ENCODE data around the gene ABCC1. TPM values are rescaled to one million over a fixed set of nuclear protein-coding genes. Genes with fewer than 3 reads are reported as not detected.

Gene ABCC1
- total and polyA plus RNA-seq, 2 experiments from 2014 or later: 7.0 to 9.3 TPM

DNA sequence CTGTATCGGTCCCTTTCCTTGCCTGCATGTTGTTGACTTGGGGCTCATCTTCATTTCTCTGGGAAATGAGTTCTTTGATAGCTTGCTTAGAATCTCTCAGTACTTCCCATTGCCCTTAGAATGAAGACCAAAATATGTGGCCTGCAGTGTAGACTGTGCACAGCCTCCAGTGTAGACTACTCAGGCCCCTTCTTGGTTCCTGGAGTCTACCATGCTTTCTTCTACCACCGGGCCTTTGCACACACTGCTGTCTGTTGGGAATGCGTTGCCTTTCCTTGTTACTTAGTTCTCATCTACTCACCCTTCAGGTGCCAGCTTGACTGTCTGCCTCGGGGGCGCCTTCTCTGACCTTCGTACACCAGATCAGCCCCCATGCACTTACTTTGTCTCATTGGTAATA, 82.0 kb downstream of the ABCC1 start:
- Histone ChIP-seq H3K4me1 (ENCODE audit: insufficient read depth) (no peaks in the 10 kb centered on the region), H3K27me3 (no peaks in the 10 kb centered on the region), H3K36me3 (replicated peaks; ENCODE audit: insufficient read depth, low read depth) (no peaks in the 10 kb centered on the region), H2AFZ (no peak overlapping the region), H3K4me2 (no peak overlapping the region), H3K27ac (no peak overlapping the region), H3K79me2 (no peaks in the 10 kb centered on the region), H4K20me1 (ENCODE audit: insufficient read depth, poor library complexity, severe bottlenecking) (no peaks in the 10 kb centered on the region), H3K9me3 (ENCODE audit: low read depth) (no peaks in the 10 kb centered on the region), H3K4me3 (no peak overlapping the region), H3K9me2 (replicated peaks; ENCODE audit: insufficient read depth) (no peaks in the 10 kb centered on the region)
- 98% methylated on average over 6 of the region's 6 CpGs for WGBS (ENCODE audit: low lambda C conversion rate, missing lambda C conversion rate)
- TF ChIP-seq, protein P1, sequence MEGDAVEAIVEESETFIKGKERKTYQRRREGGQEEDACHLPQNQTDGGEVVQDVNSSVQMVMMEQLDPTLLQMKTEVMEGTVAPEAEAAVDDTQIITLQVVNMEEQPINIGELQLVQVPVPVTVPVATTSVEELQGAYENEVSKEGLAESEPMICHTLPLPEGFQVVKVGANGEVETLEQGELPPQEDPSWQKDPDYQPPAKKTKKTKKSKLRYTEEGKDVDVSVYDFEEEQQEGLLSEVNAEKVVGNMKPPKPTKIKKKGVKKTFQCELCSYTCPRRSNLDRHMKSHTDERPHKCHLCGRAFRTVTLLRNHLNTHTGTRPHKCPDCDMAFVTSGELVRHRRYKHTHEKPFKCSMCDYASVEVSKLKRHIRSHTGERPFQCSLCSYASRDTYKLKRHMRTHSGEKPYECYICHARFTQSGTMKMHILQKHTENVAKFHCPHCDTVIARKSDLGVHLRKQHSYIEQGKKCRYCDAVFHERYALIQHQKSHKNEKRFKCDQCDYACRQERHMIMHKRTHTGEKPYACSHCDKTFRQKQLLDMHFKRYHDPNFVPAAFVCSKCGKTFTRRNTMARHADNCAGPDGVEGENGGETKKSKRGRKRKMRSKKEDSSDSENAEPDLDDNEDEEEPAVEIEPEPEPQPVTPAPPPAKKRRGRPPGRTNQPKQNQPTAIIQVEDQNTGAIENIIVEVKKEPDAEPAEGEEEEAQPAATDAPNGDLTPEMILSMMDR (IDR thresholded peaks at IDR 0.05; ENCODE audit: poor library complexity): no peak
- DNase-seq (ENCODE audit: low spot score): no peak

DNA sequence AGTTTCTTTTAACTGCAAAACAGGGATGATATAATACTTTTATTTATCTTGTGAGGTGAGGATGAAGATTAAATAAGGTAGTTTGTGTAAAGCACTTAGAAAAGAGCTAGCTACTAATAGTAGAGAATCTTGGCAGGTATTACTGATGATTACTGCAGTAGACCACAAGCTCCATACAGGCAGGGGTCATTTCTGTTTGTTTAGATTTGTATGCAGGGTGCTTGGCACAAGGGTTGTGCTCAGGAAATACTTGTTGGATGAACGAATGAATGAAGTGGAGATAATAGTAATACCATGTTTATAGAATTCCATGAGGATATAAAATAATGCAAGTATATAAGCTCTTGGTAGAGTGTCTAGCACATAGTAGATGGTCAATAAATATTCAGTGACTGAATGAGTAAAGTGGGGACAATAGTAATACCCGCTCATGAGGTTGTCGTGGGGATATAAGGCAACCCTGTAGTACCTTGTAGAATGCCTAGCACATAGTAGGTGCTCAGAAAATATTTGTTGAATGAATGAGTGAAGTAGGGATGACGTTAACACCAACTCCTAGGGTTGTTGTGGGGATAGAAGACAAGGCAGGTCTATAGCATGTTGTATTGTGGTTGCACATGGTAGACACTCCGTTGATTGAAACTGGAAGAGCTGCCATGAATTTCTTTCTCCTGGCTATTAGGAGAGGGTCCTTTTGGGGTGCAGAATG, 83.0 kb downstream of the ABCC1 start:
- H3K27me3 ChIP-seq: no peaks in the 10 kb centered on the region
- 83% methylated on average over 5 of the region's 5 CpGs for WGBS (ENCODE audit: low lambda C conversion rate, missing lambda C conversion rate)
- no peaks in the 10 kb centered on the region for H4K20me1 ChIP-seq (ENCODE audit: insufficient read depth, poor library complexity, severe bottlenecking)
- H3K4me1 ChIP-seq (ENCODE audit: insufficient read depth): no peaks in the 10 kb centered on the region
- no peak overlapping the region for H3K4me2 ChIP-seq
- no peaks in the 10 kb centered on the region for H3K9me2 ChIP-seq (replicated peaks; ENCODE audit: insufficient read depth)
- DNase-seq (ENCODE audit: low spot score): no peak
- H3K79me2 ChIP-seq: no peaks in the 10 kb centered on the region
- no peak for TF ChIP-seq EZH2 (IDR thresholded peaks at IDR 0.05; ENCODE audit: borderline replicate concordance)
- TF ChIP-seq EZH2phosphoT487 (IDR thresholded peaks at IDR 0.05; ENCODE audit: low read depth, severe bottlenecking, unreplicated experiment): no peak
- TF ChIP-seq, protein P1 (IDR thresholded peaks at IDR 0.05; ENCODE audit: poor library complexity): no peak
- H3K4me3 ChIP-seq: no peak overlapping the region
- no peak overlapping the region for H2AFZ ChIP-seq
- H3K27ac ChIP-seq: no peak overlapping the region
- no peaks in the 10 kb centered on the region for H3K9me3 ChIP-seq (ENCODE audit: low read depth)
- no peaks in the 10 kb centered on the region for H3K36me3 ChIP-seq (replicated peaks; ENCODE audit: insufficient read depth, low read depth)

DNA sequence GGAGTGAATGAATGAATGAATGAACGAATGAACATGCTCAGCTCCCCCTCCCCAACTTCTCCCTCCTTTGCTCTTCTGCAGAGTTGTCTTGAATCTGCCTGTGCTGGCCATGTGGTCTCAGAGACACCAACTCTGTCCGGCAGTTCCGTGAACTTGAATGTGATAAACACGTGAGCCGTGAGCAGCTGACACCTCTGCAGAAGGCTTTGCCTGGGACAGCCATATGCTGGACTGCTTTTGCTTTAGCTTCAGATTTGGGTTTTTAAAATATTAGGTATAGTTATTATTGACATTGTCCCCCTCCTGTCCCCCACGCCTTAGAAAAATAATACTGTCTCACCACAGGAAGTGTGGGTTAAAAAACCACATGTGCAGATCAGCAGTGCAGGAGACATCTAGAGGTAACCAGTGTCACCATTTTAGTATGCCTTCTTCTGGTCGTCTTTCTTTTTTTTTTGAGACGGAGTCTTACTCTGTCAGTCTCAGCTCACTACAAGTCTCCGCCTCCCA, 83.8 kb downstream of the ABCC1 start:
- H4K20me1 ChIP-seq (ENCODE audit: insufficient read depth, poor library complexity, severe bottlenecking): no peaks in the 10 kb centered on the region
- H3K79me2 ChIP-seq: no peaks in the 10 kb centered on the region
- no peaks in the 10 kb centered on the region for H3K4me1 ChIP-seq (ENCODE audit: insufficient read depth)
- H2AFZ ChIP-seq: no peak overlapping the region
- no peak overlapping the region for H3K27ac ChIP-seq
- TF ChIP-seq, protein P1 (IDR thresholded peaks at IDR 0.05; ENCODE audit: poor library complexity): no peak
- TF ChIP-seq EZH2phosphoT487 (IDR thresholded peaks at IDR 0.05; ENCODE audit: low read depth, severe bottlenecking, unreplicated experiment) (no peak), EZH2 (IDR thresholded peaks at IDR 0.05; ENCODE audit: borderline replicate concordance) (no peak)
- no peak overlapping the region for H3K4me2 ChIP-seq
- WGBS (ENCODE audit: low lambda C conversion rate, missing lambda C conversion rate): 79% methylated on average over 9 of the region's 9 CpGs
- H3K36me3 ChIP-seq (replicated peaks; ENCODE audit: insufficient read depth, low read depth): no peaks in the 10 kb centered on the region
- no peak for DNase-seq (ENCODE audit: low spot score)
- no peaks in the 10 kb centered on the region for H3K9me2 ChIP-seq (replicated peaks; ENCODE audit: insufficient read depth)
- no peaks in the 10 kb centered on the region for H3K9me3 ChIP-seq (ENCODE audit: low read depth)
- H3K27me3 ChIP-seq: no peaks in the 10 kb centered on the region
- no peak overlapping the region for H3K4me3 ChIP-seq
